GM18508 (cell line): ENCODE measurements around the gene PCSK6.
"Not testable (repeated sequence)": the region's sequence is repeated elsewhere in the genome, so short reads cannot be mapped to it uniquely, and the experiment has no call there.

Experiments used
- ATAC-seq: cut with Tn5 transposase; IDR thresholded peaks from one replicate; pipeline ENCODE4 v1.9.1; 2021; ENCODE audit warnings: moderate number of reproducible peaks; ENCODE audit not compliant: insufficient read depth, unreplicated experiment

Gene PCSK6

GRCh38 chr15:101370330-101371024 is 119.0 kb downstream of the PCSK6 start:
- ATAC-seq: no peak

- no peak for ATAC-seq
Measured at GRCh38 chr15:101369676-101370075, 119.8 kb downstream of the PCSK6 start.

- ATAC-seq: no peak
Measured at GRCh38 chr15:101368861-101369642, 120.5 kb downstream of the PCSK6 start.

- ATAC-seq: no peak
Measured at GRCh38 chr15:101368086-101368780, 121.3 kb downstream of the PCSK6 start.

- no peak for ATAC-seq
Measured at GRCh38 chr15:101366853-101367252, 122.7 kb downstream of the PCSK6 start.

- ATAC-seq: no peak
Measured at GRCh38 chr15:101362986-101363566, 126.4 kb downstream of the PCSK6 start.

- ATAC-seq: no peak
Measured at GRCh38 chr15:101362359-101362758, 127.1 kb downstream of the PCSK6 start.

GRCh38 chr15:101361418-101361817 is 128.1 kb downstream of the PCSK6 start:
- no peak for ATAC-seq

- no peak for ATAC-seq
Measured at GRCh38 chr15:101359365-101359947, 130.1 kb downstream of the PCSK6 start.

GRCh38 chr15:101358895-101359294 is 130.6 kb downstream of the PCSK6 start:
- no peak for ATAC-seq

GRCh38 chr15:101357885-101358284 is 131.6 kb downstream of the PCSK6 start:
- no peak for ATAC-seq

GRCh38 chr15:101357333-101357732 is 132.2 kb downstream of the PCSK6 start:
- ATAC-seq: no peak

GRCh38 chr15:101356512-101357172 is 132.9 kb downstream of the PCSK6 start:
- not testable (repeated sequence) for ATAC-seq

- no peak for ATAC-seq
Measured at GRCh38 chr15:101355678-101356464, 133.6 kb downstream of the PCSK6 start.

- no peak for ATAC-seq
Measured at GRCh38 chr15:101354891-101355623, 134.4 kb downstream of the PCSK6 start.

- ATAC-seq: no peak
Measured at GRCh38 chr15:101353240-101353639, 136.3 kb downstream of the PCSK6 start.

GRCh38 chr15:101351736-101352135 is 137.8 kb downstream of the PCSK6 start:
- no peak for ATAC-seq
